SH-SY5Y (cell line): ENCODE results near the gene RELB.

Experiments used
- GATA2 ChIP-seq: IDR thresholded peaks from 2 replicates; pipeline ENCODE4 v1.6.1; 2011; ENCODE audit warnings: mild to moderate bottlenecking, low read depth, low read length
- GATA3 ChIP-seq: IDR thresholded peaks from 2 replicates; pipeline ENCODE4 v1.6.1; 2011; ENCODE audit warnings: low read depth, mild to moderate bottlenecking, low read length, moderate library complexity

DNA sequence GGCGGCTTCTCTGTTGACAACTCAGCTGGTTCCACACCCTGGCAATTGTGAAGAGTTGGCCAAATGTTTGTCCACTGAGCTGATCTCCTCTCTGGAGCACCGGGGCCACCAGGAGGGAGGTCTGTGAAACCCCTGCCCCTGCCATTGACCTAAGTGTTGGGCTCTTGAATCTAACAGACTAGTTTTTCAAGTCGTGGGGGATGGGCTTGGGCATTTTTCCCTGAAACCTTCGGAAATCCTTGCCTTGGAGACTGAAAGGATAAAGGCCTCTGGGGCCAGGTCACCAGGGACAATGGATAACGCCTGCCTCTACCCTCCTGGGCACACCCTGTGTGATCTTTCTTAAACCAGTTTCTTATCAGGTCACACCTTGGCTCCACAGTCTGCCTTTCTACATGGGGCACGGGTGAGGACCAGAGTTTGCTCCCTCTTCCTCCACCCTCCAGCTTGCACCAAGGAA lies 78.7 kb downstream of the RELB start:
- no peak for TF ChIP-seq GATA2
- no peak for TF ChIP-seq GATA3
